Measurements from ENCODE around the gene SGMS2. TPM values are rescaled to one million over a fixed set of nuclear protein-coding genes. Genes with fewer than 3 reads are reported as not detected.
A peak's percentile ranks its signal among the peaks of the same experiment; 100 is the strongest.
"Not testable (repeated sequence)": the region's sequence is repeated elsewhere in the genome, so short reads cannot be mapped to it uniquely, and the experiment has no call there.

Gene SGMS2
- total and polyA plus RNA-seq, 7 donors: 3.0 to 204 (median 101) TPM

DNA sequence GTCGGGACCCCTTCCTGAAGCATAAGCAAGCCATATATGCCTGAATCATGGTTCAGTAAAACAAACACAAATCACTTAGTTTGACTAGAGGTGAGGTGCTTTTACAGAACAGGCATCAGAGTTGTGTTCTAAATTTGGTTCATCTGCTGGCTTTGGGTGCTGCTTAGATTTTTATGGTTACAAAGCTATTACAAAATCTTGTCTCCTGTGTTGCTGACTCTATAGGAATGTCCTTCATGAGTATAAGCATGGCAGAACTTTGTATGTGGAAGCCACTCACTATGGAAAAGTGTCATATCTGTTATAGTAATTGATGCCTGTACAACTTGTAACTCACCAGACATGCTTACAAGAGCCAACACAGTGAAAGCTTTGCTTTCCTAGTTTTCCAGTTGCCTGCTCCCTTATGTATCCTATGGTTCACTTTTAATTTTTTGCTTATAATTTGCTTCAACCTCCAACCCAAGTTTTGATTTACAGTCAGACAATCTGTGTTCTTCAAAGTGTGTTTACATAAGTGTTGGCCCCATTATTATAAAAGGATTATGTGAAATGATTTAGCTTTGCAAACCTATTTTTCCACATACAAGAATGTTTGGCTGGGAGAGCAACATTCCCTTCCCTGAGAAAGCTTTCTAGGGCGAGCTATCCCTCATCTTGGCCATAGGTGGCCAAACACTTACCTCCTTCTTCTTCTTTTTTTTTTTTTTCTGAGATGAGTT, 76.6 kb downstream of the SGMS2 start:
- Histone ChIP-seq H3K9me3 (no peaks in the 10 kb centered on the region), H3K4me3 (no peak overlapping the region), H3K4me1 (peaks cover 0 to 65% (median 49%) of the 10 kb centered on the region in 4 donors), H3K36me3 (no peaks in the 10 kb centered on the region), H3K27ac (peak overlapping the region; percentile 63 to 83 (median 74)), H3K27me3 (no peaks in the 10 kb centered on the region)
- no peak for DNase-seq
- intact Hi-C loops (cut with DNase I): loop anchor here (1.0 to 5.0 kb wide), 3 partner anchors 44 to 96 kb away; partner anchors contain the start of gene SGMS2
- peak in 3 of 4 donors; percentile 30 to 75 (median 73) for TF ChIP-seq POLR2AphosphoS5 (IDR thresholded peaks at IDR 0.05)
- TF ChIP-seq, protein P1, sequence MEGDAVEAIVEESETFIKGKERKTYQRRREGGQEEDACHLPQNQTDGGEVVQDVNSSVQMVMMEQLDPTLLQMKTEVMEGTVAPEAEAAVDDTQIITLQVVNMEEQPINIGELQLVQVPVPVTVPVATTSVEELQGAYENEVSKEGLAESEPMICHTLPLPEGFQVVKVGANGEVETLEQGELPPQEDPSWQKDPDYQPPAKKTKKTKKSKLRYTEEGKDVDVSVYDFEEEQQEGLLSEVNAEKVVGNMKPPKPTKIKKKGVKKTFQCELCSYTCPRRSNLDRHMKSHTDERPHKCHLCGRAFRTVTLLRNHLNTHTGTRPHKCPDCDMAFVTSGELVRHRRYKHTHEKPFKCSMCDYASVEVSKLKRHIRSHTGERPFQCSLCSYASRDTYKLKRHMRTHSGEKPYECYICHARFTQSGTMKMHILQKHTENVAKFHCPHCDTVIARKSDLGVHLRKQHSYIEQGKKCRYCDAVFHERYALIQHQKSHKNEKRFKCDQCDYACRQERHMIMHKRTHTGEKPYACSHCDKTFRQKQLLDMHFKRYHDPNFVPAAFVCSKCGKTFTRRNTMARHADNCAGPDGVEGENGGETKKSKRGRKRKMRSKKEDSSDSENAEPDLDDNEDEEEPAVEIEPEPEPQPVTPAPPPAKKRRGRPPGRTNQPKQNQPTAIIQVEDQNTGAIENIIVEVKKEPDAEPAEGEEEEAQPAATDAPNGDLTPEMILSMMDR (IDR thresholded peaks at IDR 0.05): peak in 2 of 4 experiments; percentile 14 to 28
- TF ChIP-seq EP300 (IDR thresholded peaks at IDR 0.05): peak in 1 of 4 donors; percentile 36
- no peak for TF ChIP-seq POLR2A (IDR thresholded peaks at IDR 0.05)
- WGBS, 2 donors: 83 to 94% methylated on average over 2 of the region's 2 CpGs

DNA sequence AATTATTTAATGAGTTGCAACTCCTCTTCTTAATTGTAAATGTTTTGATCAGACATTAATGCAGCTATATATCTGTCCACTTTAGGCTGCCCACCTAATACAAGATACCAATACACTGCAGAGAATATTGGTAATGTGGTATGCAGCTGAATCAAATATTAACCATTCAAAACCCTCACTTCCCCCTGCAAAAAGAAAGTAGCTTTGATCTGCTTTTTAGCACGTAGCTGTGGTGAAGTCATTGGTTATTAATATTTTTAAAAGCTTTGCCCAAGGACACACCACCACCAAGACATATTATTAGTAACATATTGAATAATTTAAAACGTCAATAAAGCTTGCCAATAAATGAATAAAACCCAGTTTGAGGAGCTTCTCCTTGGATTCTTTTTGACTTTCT, 78.0 kb downstream of the SGMS2 start:
- intact Hi-C loops (cut with DNase I): loop anchor here (5.0 kb wide), 1 partner anchor 45 kb away; no protein-coding TSS in a partner anchor
- DNase-seq: no peak
- no peaks in the 10 kb centered on the region for H3K36me3 ChIP-seq
- 84 to 88% methylated on average over 2 of the region's 2 CpGs for WGBS, 2 donors
- no peaks in the 10 kb centered on the region for H3K9me3 ChIP-seq
- no peak overlapping the region for H3K4me3 ChIP-seq
- H3K4me1 ChIP-seq: peaks cover 0 to 52% (median 44%) of the 10 kb centered on the region in 4 donors
- peak overlapping the region; percentile 63 to 83 (median 74) for H3K27ac ChIP-seq
- H3K27me3 ChIP-seq: no peaks in the 10 kb centered on the region
- no peak for TF ChIP-seq POLR2AphosphoS5 (IDR thresholded peaks at IDR 0.05)
- TF ChIP-seq, protein P1 (IDR thresholded peaks at IDR 0.05): no peak
- no peak for TF ChIP-seq EP300 (IDR thresholded peaks at IDR 0.05)
- TF ChIP-seq POLR2A (IDR thresholded peaks at IDR 0.05): no peak

DNA sequence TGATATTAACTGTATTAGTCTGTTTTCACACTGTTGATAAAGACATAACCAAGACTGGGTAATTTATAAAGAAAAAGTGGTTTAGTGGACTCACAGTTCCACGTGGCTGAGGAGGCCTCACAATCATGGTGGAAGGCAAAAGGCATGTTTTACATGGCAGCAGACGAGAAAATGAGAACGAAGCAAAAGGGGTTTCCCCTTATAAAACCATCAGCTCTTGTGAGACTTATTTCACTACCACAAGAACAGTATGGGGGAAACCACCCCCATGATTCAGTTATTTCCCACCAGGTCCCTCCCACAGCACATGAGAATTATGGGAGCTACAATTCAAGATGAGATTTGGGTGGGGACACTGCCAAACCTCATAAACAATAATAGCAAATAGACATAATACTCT, 80.3 kb downstream of the SGMS2 start:
- H3K27me3 ChIP-seq; DNase-seq; H3K9me3 ChIP-seq; H3K4me3 ChIP-seq; H3K27ac ChIP-seq; intact Hi-C loops (cut with DNase I): not testable (repeated sequence)
- H3K4me1 ChIP-seq: peaks cover 0 to 43% (median 37%) of the 10 kb centered on the region in 4 donors
- H3K36me3 ChIP-seq: peaks cover 0 to 15% (median 7%) of the 10 kb centered on the region in 4 donors
- 82 to 85% methylated on average over 3 of the region's 3 CpGs for whole genome bisulfite sequencing, 2 donors

DNA sequence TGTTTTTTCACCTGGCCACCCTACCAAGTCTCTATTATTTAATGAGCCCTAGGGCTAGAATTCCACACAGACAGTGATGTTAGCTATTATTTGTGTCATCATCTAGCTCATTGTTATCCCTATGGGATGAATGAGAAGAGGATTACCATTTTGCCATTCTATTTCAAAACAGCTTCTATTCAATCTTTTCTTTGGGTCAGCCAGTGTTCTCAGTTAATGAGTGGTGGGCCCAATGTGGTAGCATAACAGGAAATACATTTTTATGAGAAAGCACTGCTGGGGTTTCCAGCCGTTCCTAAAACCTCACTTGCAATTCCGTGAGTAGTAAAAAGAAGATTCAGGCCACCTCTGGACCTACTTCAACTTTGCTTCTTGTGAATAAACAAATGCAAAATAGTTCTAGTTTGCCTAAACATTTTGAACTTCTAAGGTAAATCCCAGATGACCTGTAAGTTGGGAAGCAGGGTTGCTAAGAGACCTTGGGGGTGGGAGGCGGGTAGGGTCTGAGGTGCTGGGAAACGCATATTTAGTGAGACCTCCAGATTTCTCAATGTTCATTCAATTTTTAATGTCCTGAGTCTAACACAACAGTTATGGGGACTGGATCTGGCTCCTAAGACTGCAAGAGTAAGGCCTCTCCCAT, 81.8 kb downstream of the SGMS2 start:
- peaks cover 0 to 29% (median 22%) of the 10 kb centered on the region in 4 donors for H3K4me1 ChIP-seq
- no peaks in the 10 kb centered on the region for H3K27me3 ChIP-seq
- intact Hi-C loops (cut with DNase I): no loop called here
- H3K9me3 ChIP-seq: no peaks in the 10 kb centered on the region
- H3K4me3 ChIP-seq: no peak overlapping the region
- H3K36me3 ChIP-seq: peaks cover 0 to 25% (median 9%) of the 10 kb centered on the region in 4 donors
- no peak for DNase-seq
- 89 to 92% methylated on average over 4 of the region's 4 CpGs for WGBS, 2 donors
- TF ChIP-seq POLR2AphosphoS5 (IDR thresholded peaks at IDR 0.05) (no peak), EP300 (IDR thresholded peaks at IDR 0.05) (no peak), POLR2A (IDR thresholded peaks at IDR 0.05) (no peak)
- TF ChIP-seq, protein P1 (IDR thresholded peaks at IDR 0.05): no peak
- H3K27ac ChIP-seq: no peak overlapping the region

DNA sequence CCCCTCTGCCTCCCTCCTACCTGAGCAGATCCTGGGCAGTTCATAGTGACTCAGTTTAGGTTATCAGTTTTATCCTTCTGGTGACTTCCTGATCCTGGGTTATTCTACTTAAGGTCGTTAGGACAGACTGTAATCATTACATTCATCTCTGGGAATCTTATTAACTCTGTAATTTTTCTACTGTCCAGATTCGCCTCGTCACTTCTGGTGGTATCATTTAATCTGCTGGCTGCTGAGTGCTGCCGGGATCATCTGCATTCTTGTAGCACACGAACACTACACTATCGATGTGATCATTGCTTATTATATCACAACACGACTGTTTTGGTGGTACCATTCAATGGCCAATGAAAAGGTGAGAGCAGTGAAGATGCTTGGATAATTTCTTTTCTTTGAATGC, 83.6 kb downstream of the SGMS2 start:
- no peaks in the 10 kb centered on the region for H3K9me3 ChIP-seq
- no peaks in the 10 kb centered on the region for H3K27me3 ChIP-seq
- H3K4me3 ChIP-seq: no peak overlapping the region
- 91 to 94% methylated on average over 7 of the region's 7 CpGs for WGBS, 2 donors
- no peak for DNase-seq
- intact Hi-C loops (cut with DNase I): no loop called here
- TF ChIP-seq POLR2AphosphoS5 (IDR thresholded peaks at IDR 0.05): no peak
- TF ChIP-seq, protein P1 (IDR thresholded peaks at IDR 0.05): no peak
- no peak for TF ChIP-seq EP300 (IDR thresholded peaks at IDR 0.05)
- no peak for TF ChIP-seq POLR2A (IDR thresholded peaks at IDR 0.05)
- H3K36me3 ChIP-seq: peaks cover 0 to 25% (median 9%) of the 10 kb centered on the region in 4 donors
- peaks cover 0 to 14% (median 8%) of the 10 kb centered on the region in 4 donors for H3K4me1 ChIP-seq
- H3K27ac ChIP-seq: peak overlapping the region in 1 of 4 donors; percentile 26
